HG03565 (cell line): Measurements from ENCODE around the gene RNASEH2A.
A peak's percentile ranks its signal among the peaks of the same experiment; 100 is the strongest.

Source experiments
- ATAC-seq: cut with Tn5 transposase; IDR thresholded peaks from one replicate; pipeline ENCODE4 v1.9.1; 2021; ENCODE audit warnings: mild to moderate bottlenecking, moderate library complexity; ENCODE audit not compliant: unreplicated experiment

Gene RNASEH2A

DNA sequence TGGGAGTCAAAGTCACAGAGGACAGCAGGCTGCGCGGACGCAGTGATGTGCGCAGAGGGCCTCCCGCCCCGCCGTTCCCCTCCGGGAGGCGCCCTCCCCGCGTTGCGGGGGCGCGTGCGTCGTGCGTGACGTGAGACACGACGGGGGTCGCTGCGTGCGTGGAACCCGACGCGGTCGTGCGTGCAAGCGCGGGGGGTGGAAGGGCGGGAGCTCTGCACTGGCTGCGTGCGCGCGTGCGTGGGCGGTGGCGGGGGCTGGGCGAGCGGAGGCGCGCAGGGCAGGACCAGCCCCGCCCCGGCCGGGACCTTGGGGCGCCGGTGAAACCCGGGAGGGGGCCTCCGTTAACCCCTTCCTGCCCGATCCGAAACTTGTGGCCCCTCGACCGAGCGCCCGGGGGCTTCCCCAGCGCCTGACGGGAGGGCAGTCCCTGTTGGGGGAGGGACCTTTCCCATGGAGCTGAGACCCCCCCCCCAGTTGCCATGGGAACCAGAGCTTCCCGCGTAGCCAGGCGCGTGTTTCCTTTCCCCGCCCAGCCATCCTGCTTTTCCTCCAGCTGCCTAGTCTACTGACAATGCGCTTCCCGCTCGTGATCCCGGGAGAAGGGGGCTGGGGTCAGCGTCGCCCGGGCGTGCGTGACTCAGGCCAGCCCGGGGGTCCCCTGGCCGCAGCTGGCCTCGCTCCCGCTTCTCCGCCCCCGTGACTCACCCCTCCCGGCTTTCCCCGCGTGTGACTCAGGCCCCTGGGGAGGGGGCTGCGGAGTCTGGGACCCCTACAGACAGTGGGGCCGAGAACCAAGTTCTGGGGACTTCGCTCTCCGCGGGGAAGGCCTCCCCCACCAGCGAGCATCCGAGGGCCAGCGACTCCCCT lies 23.7 kb upstream of the RNASEH2A start:
- peak; percentile 27 for ATAC-seq

DNA sequence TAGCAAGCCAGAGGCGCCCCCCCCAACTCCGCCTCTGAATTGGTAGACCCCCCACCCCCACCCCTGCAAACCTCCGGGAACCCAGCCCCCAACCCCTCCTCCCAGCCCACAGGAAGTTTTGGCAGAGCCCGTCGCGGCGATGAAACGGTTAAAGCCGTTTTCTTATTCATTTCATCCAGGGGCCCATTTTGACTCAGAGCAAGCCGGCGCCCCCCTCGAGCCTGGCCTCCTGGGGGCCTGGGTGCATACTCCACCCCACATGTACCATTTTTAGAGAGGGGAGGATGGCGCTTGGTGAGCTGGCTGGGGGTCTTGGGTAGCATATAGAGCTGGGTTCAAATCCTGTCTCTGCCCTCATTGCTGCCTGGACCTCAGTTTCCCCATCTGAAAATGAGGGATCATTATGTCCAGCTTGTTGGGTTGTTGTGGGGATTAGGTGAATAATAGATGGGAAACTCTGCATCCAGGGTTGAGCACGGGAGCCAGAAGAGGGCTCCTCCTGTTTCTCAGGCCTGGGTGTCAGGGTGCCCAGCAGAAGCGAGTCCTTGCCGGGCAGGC lies 23.0 kb upstream of the RNASEH2A start:
- ATAC-seq: no peak

DNA sequence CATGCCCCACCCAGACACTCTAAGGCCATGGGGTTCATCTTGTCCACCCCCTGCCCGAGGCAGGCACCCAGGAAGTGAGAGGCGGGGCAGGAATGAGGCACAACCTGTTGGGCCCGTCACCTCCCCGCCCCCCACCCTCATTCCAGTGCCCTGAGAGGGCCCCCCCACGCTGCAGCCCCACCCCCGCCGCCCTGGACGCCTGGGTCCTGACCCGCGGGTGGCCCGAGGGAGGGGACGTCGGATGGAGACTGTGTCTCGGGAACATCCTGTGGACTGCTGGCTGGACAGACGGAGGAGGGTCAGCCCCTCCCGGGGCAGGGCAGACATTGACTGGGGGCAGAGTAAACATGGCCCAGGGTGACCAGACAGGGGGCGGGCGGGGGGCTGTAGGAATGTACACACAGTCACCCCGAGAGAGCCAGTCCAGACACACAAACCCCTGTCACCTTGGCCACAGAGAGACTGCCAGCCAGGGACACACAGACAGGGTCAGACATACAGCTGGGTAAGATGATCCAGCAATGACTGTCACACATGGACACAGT lies 22.5 kb upstream of the RNASEH2A start:
- ATAC-seq: no peak

DNA sequence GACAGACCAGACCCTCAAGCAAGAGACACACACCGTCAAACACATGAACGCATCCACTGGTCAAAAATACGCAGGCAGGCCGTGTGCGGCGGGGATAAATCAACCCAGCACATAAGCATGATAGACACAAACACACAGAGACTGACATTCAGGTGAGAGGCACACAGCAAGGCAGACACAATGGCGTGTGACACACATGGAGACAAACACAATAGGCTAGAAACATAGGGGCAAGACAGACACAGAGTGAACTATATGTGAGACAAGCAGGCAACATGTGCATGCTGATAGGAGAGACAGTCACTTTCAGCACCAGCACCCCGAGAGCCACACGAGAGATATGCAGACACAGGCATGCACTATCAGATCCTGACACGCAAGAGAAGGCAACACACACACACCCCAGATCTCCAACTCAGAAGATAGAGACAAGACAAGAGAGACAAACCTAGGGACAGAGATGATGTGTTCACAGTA lies 22.0 kb upstream of the RNASEH2A start:
- no peak for ATAC-seq

DNA sequence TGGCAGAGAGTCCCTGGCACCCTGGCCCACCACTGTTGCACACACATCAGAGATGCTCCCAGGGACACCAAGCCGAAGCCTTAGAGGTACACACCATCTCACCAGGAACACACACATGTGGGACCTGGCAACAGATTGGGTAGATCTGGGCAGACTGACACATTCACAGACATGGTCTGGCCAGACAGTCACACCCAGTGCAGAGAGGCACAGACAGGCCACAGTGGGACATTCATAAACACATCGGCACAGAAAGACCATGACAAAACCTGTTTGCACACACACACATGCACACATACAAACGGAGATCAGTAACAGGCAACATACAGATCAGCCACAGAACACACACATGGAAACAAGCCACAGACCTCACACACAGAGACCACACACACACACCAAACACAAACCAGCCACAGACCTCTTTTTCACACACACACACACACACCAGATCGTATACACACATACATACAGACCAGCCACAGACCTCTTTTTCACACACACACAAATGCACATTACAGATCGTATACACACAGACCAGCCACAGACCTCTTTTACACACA lies 21.4 kb upstream of the RNASEH2A start:
- no peak for ATAC-seq

DNA sequence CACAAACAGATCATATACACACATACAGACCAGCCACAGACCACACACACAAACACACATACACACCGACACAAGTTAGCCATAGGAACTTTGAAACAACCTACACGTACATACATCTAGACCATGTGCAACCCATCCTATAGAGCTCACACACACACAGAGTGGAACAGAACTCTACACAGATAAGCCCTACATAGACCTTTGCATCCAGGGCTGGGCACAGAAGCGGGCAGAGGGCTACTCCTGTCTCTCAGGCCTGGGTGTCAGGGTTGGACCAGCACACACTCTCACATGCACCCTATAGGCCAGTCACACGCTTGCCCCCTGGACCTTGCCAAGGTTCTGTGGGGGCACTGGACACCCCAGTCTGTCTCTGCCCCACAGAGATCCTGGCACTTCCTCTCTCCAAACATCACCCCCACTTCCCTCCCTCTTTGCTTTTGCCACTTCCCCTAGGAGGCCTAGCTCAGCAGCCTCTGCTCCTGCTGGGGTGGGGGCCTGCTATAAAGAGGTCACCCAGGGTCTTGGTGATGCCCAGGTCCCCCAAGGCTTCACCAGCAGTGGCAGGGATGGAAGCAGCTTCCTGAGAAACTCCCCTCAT lies 20.9 kb upstream of the RNASEH2A start:
- no peak for ATAC-seq

DNA sequence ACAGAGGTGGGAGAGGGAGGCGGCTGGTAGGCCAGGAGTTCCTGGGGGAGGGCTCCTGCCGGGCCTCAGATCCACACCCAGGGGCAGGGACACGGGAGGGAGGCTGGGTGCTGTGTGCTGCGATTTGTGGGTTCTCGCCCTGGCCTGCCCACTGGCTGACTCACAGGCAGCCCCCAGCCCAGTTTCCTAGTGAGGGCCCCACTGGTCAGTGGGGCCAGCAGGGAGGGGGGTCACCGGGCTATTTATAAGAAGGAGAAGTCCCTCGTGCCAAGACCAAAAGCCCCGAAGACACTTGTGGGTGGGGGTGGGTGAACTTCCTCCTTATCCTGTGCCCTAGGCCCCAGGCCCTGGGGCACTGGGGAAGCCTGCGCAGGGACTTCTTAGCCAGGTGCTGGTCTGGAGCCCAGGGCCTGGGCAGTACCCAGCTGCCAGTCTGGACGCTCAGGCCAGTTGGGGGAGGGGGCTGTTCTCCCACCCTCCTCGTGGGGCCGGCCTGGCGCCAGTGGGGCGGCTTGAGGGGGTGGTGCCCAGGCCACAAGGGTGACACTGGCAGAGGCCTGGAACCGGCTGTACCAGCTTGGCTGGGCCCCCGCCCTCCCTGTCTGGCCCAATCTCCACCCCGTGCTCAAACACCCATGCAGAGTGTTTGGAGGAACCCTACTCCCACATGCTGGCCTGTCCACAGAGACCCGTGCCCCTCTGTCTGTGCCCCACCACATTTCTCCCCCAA lies 20.1 kb upstream of the RNASEH2A start:
- ATAC-seq: no peak

DNA sequence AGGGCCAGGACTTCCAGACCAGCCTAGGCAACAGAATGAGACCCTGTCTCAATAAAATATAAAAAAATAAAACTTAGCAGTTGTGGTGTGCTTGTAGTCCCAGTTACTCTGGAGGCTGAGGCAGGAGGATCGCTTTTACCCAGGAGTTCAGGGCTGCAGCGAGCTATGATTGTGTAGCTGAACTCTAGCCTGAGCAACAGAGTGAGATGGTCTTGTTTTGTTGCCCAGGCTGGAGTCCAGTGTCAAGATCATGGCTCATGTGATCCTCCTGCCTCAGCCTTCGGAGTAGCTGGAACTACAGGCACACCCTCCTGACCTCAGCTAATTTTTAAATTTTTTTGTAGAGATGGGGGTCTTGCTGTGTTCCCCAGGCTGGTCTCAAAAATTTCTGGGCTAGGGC lies 19.4 kb upstream of the RNASEH2A start:
- no peak for ATAC-seq

DNA sequence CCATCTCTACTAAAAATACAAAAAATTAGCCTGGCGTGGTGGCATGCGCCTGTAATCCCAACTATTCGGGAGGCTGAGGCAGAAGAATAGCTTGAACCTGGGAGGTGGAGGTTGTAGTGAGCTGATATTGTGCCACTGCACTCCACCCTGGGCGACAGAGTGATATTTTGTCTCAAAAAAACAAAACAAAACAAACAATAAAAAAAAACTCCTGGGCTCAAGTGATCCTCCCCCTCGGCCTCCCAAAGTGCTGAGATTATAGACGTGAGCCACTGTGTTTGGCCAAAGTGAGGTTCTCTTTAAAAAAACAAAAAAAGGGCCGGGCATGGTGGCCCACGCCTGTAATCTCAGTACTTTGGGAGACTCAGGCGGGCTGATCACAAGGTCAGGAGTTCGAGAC lies 18.9 kb upstream of the RNASEH2A start:
- ATAC-seq: no peak

DNA sequence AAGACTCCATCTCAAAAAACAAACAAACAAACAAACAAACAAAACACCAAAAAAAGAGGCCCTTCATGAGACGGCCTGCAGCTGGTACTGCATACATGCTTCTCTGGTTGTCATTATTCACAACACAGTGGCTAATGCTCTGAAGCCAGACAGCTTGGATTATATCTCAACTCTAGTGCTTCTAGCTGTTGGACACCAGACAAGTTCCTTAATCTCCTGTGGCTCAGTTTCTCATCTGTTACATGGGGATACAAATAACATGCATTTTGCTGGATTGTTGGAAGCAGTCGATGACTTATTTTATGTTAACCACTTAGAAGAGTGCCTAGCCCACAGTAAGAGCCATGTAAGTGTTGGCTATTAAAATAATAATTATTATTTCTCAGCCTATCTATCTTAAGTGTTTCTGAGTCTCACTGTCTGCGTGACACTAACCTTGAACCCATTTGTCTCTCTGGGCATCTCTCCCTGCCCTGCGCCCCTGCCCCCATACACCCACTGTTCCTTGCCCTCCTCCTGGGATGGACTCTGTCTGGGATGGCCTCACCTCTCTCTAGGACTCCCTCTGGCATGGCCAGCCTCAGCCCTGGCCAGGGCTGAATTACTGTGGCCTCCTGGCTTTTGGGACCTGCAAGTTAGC lies 18.2 kb upstream of the RNASEH2A start:
- ATAC-seq: no peak

DNA sequence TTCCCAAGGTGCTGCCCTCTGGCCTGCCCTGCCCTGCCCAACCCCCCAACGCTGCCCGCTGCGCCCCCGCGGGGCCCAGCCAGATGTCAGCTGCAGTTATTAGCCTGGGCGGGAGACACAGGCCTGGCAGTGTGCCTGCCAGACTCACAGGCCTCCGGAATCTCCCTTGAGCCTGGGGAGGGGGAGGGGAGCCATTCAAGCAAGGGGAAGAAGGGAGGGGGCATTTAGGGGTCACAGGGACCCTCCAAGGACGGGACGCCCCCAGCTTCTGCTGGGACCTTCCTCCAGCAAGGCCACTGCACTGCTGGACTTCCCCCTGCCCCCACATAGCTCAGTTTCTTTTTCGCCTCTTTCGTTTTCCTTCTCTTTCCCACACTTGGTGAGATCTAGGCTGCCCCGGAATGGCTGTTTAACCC lies 17.7 kb upstream of the RNASEH2A start:
- ATAC-seq: no peak

DNA sequence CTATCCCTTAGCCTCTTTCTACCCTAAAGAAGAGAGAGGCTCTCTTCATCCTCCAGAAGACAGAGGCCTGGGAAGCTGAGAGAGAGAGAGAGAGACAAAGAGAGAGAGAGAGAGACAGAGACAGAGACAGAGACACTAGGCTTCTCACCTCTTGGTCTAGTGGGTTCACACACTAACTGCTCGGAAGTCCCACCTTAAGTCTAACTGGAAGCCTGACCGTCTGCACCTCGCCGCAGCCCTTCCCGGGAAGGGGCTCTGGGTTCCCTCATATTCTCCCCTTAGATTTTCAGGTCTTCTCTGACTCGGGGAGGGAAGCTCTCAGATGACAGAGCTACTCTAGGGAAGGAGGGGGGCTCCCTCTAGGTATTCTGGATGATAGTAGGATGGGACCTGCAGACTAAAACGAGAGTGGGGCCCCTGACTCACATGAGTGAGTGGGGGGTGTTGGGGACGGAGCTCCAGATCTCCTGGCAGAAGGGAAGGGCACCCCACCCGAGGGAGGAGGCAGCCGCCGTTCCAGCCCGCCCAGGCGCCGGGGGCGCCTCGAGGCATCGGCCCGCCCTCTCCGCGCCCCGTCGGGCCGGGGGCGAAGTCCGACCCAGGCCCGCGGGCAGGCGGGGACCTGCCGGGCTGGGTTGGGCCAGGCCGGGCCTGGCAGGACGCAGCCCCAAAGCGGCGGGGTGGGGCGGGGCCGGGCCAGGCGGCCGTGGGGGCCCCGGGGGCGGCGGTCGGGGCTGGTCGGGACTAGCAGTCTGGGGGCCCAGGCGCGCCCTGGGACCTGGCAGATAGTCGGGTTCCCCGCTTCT lies 17.1 kb upstream of the RNASEH2A start:
- peak; percentile 1 for ATAC-seq

DNA sequence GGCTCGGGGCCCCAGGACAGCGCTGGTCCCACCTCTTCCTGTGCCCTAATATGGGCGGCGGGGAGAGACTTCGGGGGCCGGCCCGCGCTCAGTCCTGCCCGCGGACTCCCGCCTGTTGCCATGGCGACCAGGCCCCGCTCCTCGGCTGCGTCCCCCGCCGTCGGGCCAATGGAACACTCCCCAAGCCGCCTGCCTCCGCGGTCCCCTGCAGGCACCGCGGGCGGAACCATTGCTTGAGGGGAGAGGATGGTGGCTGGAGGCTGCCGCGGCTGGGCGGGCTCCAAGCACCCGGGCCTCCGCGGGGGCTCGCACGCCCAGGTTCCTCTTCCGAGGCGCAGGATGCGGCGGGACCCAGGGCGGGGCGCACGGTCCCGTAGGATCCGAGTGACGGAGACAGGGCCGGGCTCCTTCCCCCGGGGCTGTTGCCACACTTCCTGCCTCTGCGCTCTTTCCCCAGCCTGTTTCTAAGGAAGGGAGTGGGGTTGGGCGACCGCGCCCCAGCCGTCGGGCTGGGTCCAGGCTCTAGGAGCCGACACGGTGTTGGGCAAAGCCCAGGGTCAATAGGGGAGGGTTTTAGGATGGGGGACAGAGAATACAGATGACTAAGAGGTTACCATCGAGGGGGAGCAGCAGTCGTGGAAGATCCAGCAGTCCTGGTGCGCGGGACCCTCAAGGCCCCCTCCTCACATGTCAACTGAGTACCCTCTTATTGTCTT lies 16.3 kb upstream of the RNASEH2A start:
- peak; percentile 32 for ATAC-seq

DNA sequence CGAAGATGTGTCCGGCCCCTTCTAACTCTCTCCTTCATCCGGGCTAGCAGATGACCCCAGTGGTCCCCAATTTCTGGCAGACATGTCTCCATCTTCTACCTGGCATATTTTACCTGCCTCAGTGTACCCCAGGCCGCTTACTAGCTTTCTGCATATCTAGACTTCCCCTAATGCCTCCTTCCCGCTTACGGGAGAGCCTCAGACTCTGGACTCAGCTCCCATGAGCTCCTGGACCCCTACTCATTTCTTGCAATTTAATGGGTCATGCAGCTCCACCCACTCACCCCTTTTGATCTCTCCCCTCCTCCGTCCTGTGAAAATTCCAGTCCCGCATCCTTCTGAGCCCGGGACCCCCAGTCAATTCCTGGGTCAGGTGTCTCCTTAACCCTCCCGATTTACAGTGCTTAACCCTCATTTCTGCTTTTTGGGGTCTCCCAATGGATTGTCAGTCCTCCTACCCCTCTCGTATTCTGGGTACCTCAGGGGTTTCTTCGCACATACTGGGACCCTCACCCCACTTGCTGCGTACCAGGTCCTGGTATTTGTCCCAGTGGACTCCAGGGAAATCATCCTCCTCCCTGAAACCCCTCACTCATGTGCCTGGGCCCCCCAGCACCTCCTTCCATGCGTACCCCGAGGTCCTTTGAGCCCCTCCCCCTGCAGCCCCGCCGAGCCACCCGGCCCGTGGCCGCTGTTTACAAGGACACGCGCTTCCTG lies 15.6 kb upstream of the RNASEH2A start:
- no peak for ATAC-seq

DNA sequence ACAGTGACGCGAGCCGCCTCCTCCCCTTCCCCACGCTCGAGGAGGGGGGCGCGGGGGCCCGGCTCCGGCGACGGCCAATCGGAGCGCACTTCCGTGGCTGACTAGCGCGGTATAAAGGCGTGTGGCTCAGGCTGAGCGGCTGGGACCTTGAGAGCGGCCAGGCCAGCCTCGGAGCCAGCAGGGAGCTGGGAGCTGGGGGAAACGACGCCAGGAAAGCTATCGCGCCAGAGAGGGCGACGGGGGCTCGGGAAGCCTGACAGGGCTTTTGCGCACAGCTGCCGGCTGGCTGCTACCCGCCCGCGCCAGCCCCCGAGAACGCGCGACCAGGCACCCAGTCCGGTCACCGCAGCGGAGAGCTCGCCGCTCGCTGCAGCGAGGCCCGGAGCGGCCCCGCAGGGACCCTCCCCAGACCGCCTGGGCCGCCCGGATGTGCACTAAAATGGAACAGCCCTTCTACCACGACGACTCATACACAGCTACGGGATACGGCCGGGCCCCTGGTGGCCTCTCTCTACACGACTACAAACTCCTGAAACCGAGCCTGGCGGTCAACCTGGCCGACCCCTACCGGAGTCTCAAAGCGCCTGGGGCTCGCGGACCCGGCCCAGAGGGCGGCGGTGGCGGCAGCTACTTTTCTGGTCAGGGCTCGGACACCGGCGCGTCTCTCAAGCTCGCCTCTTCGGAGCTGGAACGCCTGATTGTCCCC lies 14.9 kb upstream of the RNASEH2A start, which contains the start of gene JUNB:
JUNB (plus strand) TSS at position 142 of the 706 bp plus-strand sequence; CDS start at position 428, 286 bp downstream.
- peak; percentile 25 for ATAC-seq

DNA sequence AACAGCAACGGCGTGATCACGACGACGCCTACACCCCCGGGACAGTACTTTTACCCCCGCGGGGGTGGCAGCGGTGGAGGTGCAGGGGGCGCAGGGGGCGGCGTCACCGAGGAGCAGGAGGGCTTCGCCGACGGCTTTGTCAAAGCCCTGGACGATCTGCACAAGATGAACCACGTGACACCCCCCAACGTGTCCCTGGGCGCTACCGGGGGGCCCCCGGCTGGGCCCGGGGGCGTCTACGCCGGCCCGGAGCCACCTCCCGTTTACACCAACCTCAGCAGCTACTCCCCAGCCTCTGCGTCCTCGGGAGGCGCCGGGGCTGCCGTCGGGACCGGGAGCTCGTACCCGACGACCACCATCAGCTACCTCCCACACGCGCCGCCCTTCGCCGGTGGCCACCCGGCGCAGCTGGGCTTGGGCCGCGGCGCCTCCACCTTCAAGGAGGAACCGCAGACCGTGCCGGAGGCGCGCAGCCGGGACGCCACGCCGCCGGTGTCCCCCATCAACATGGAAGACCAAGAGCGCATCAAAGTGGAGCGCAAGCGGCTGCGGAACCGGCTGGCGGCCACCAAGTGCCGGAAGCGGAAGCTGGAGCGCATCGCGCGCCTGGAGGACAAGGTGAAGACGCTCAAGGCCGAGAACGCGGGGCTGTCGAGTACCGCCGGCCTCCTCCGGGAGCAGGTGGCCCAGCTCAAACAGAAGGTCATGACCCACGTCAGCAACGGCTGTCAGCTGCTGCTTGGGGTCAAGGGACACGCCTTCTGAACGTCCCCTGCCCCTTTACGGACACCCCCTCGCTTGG lies 14.1 kb upstream of the RNASEH2A start:
- no peak for ATAC-seq

DNA sequence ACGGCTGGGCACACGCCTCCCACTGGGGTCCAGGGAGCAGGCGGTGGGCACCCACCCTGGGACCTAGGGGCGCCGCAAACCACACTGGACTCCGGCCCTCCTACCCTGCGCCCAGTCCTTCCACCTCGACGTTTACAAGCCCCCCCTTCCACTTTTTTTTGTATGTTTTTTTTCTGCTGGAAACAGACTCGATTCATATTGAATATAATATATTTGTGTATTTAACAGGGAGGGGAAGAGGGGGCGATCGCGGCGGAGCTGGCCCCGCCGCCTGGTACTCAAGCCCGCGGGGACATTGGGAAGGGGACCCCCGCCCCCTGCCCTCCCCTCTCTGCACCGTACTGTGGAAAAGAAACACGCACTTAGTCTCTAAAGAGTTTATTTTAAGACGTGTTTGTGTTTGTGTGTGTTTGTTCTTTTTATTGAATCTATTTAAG lies 13.5 kb upstream of the RNASEH2A start:
- ATAC-seq: no peak
